Muscle of arm (tissue), 12 donors: ENCODE data around the gene ABHD6. TPM values are rescaled to one million over a fixed set of nuclear protein-coding genes. Genes with fewer than 3 reads are reported as not detected.

ENCODE experiments used
- DNase-seq: peaks from one replicate; pipeline ENCODE4 v3.0.0-alpha.2; 2013
- polyA plus RNA-seq, 12 donors: library from polyadenylated mRNA; unstranded; fragments of 120-200 nt; gene quantifications; one replicate each; pipeline ENCODE4 v1.2.1, GENCODE V29; 2013; ENCODE audit not compliant: insufficient read length in 12 of 12

Gene ABHD6
- polyA plus RNA-seq, 12 donors = 3.2 to 7.5 (median 5.1) TPM; not detected in 2

GRCh38 chr3:58340594-58341244 is 103.1 kb downstream of the ABHD6 start:
- no peak for DNase-seq

GRCh38 chr3:58341376-58341775 is 103.8 kb downstream of the ABHD6 start:
- no peak for DNase-seq

GRCh38 chr3:58342676-58343075 is 105.1 kb downstream of the ABHD6 start:
- DNase-seq = no peak

Other genes starting within 250 kb of the ABHD6 start
- 100 to 1,000 TPM in 1 of 12 donors, 10 to 100 TPM in 10, not detected in 1; 44.4 to 120 (median 54.9) TPM for gene FLNB, start 229.4 kb upstream of the ABHD6 start, polyA plus RNA-seq
- gene DNASE1L3, start 26.8 kb upstream of the ABHD6 start, polyA plus RNA-seq = 1 to 10 TPM in 4 of 12 donors, under 1 TPM in 6, not detected in 2; 0.15 to 5.9 (median 0.89) TPM
- gene RPP14, start 68.5 kb downstream of the ABHD6 start, polyA plus RNA-seq = 10 to 100 TPM in 11 of 12 donors, not detected in 1; 14.8 to 25.9 (median 20.2) TPM
- gene HTD2, start 68.7 kb downstream of the ABHD6 start, polyA plus RNA-seq = 100 to 1,000 TPM in 1 of 12 donors, 10 to 100 TPM in 10, 1 to 10 TPM in 1; 5.4 to 500 (median 12.4) TPM
- gene PXK, start 95.1 kb downstream of the ABHD6 start, polyA plus RNA-seq = 10 to 100 TPM in 11 of 12 donors, not detected in 1; 16.5 to 45.0 (median 25.0) TPM
- 10 to 100 TPM in 11 of 12 donors, not detected in 1; 49.8 to 92.5 (median 79.9) TPM for gene PDHB, start 196.0 kb downstream of the ABHD6 start, polyA plus RNA-seq